Measurements from ENCODE around the gene ABI3BP.

The ABI3BP gene

GRCh38 chr3:100782906-100783305 lies 210.3 kb downstream of the ABI3BP start:
- TF ChIP-seq FOXM1 (IDR thresholded peaks at IDR 0.05; ENCODE audit: borderline replicate concordance, low read depth) (no peak), NFIC (IDR thresholded peaks at IDR 0.05) (0 out of 2 replicates have a peak, but pooled peaks have one; percentile 20), EGR1 (IDR thresholded peaks at IDR 0.05) (no peak)

GRCh38 chr3:100782348-100782747 lies 210.9 kb downstream of the ABI3BP start:
- TF ChIP-seq TEAD4 (IDR thresholded peaks at IDR 0.05) (no peak), TCF12 (IDR thresholded peaks at IDR 0.05; ENCODE audit: low read depth) (no peak)

- TF ChIP-seq TAF1 (IDR thresholded peaks at IDR 0.05; ENCODE audit: low read depth) (no peak), TEAD4 (IDR thresholded peaks at IDR 0.05) (no peak), EP300 (IDR thresholded peaks at IDR 0.05; ENCODE audit: borderline replicate concordance) (no peak), TCF12 (IDR thresholded peaks at IDR 0.05; ENCODE audit: low read depth) (no peak), USF1 (IDR thresholded peaks at IDR 0.05) (no peak)
Measured at GRCh38 chr3:100781301-100781700, 211.9 kb downstream of the ABI3BP start.

GRCh38 chr3:100780071-100780622 lies 213.1 kb downstream of the ABI3BP start:
- TF ChIP-seq CEBPB (IDR thresholded peaks at IDR 0.05) (no peak), TCF12 (IDR thresholded peaks at IDR 0.05; ENCODE audit: low read depth) (no peak), NFIC (IDR thresholded peaks at IDR 0.05) (no peak), MAX (IDR thresholded peaks at IDR 0.05) (no peak), TEAD4 (IDR thresholded peaks at IDR 0.05) (no peak), EP300 (IDR thresholded peaks at IDR 0.05; ENCODE audit: borderline replicate concordance) (no peak)

GRCh38 chr3:100779480-100779879 lies 213.7 kb downstream of the ABI3BP start:
- TF ChIP-seq RAD21 (IDR thresholded peaks at IDR 0.05; ENCODE audit: low read depth) (no peak), EP300 (IDR thresholded peaks at IDR 0.05; ENCODE audit: borderline replicate concordance) (no peak), REST (IDR thresholded peaks at IDR 0.05; ENCODE audit: low read depth) (no peak), FOXM1 (IDR thresholded peaks at IDR 0.05; ENCODE audit: borderline replicate concordance, low read depth) (no peak), TCF12 (IDR thresholded peaks at IDR 0.05; ENCODE audit: low read depth) (no peak), CEBPB (IDR thresholded peaks at IDR 0.05) (no peak), NFIC (IDR thresholded peaks at IDR 0.05) (no peak), MAX (IDR thresholded peaks at IDR 0.05) (no peak), USF1 (IDR thresholded peaks at IDR 0.05) (no peak), TEAD4 (IDR thresholded peaks at IDR 0.05) (no peak), YY1 (IDR thresholded peaks at IDR 0.05; ENCODE audit: low read depth) (no peak)

- TF ChIP-seq CEBPB (IDR thresholded peaks at IDR 0.05) (no peak), RAD21 (IDR thresholded peaks at IDR 0.05; ENCODE audit: low read depth) (no peak), USF1 (IDR thresholded peaks at IDR 0.05) (no peak), MAX (IDR thresholded peaks at IDR 0.05) (no peak), TEAD4 (IDR thresholded peaks at IDR 0.05) (no peak), CREB1 (IDR thresholded peaks at IDR 0.05; ENCODE audit: low read depth) (no peak), EGR1 (IDR thresholded peaks at IDR 0.05) (no peak), ZBTB7A (IDR thresholded peaks at IDR 0.05; ENCODE audit: low read depth) (no peak), TCF12 (IDR thresholded peaks at IDR 0.05; ENCODE audit: low read depth) (no peak), TAF1 (IDR thresholded peaks at IDR 0.05; ENCODE audit: low read depth) (no peak), EP300 (IDR thresholded peaks at IDR 0.05; ENCODE audit: borderline replicate concordance) (no peak), YY1 (IDR thresholded peaks at IDR 0.05; ENCODE audit: low read depth) (no peak), FOXM1 (IDR thresholded peaks at IDR 0.05; ENCODE audit: borderline replicate concordance, low read depth) (no peak), REST (IDR thresholded peaks at IDR 0.05; ENCODE audit: low read depth) (no peak), NFIC (IDR thresholded peaks at IDR 0.05) (no peak)
Measured at GRCh38 chr3:100777271-100777670, 215.9 kb downstream of the ABI3BP start.

Measured in Ishikawa (cell line).